Loucy (cell line): ENCODE measurements around the gene SST.

Experiments used
- H2AFZ ChIP-seq: fragments of 200-600 bp; sonication (generic); 2 replicates; pipeline ENCODE4 v1.6.0; 2016; ENCODE audit warnings: antibody characterized with exemption, mild to moderate bottlenecking, low read length, moderate library complexity
- H3F3A ChIP-seq: fragments of 200-600 bp; 2 replicates; pipeline ENCODE4 v1.6.0; 2016; ENCODE audit warnings: antibody characterized with exemption, low read depth, mild to moderate bottlenecking
- H3K27me3 ChIP-seq: fragments of 200-600 bp; sonication (generic); 2 replicates; pipeline ENCODE4 v1.6.1; 2014; ENCODE audit warnings: low read length, mild to moderate bottlenecking; ENCODE audit not compliant: insufficient read depth, poor library complexity, severe bottlenecking
- H3K36me3 ChIP-seq: fragments of 200-600 bp; sonication (generic); 2 replicates; pipeline ENCODE4 v1.6.1; 2016; ENCODE audit warnings: low read length; ENCODE audit not compliant: insufficient read depth
- H3K4me1 ChIP-seq: fragments of 200-600 bp; sonication (generic); 2 replicates; pipeline ENCODE4 v1.5.1; 2014; ENCODE audit warnings: low read length, mild to moderate bottlenecking; ENCODE audit not compliant: insufficient read depth, poor library complexity, severe bottlenecking
- H3K4me2 ChIP-seq: fragments of 200-600 bp; sonication (generic); 2 replicates; pipeline ENCODE4 v1.6.0; 2014; ENCODE audit warnings: antibody characterized with exemption, low read length, low read depth, mild to moderate bottlenecking; ENCODE audit not compliant: poor library complexity, severe bottlenecking
- H3K4me3 ChIP-seq: fragments of 200-600 bp; sonication (generic); 2 replicates; pipeline ENCODE4 v1.5.1; 2014; ENCODE audit warnings: low read length, mild to moderate bottlenecking, mixed read lengths; ENCODE audit not compliant: poor library complexity, severe bottlenecking
- H3K79me2 ChIP-seq: fragments of 200-600 bp; sonication (generic); 2 replicates; pipeline ENCODE4 v1.6.1; 2014; ENCODE audit warnings: low read length; ENCODE audit not compliant: insufficient read depth
- H3K9ac ChIP-seq: fragments of 200-600 bp; sonication (generic); 2 replicates; pipeline ENCODE4 v1.6.0; 2014; ENCODE audit warnings: mild to moderate bottlenecking, low read depth, low read length, moderate library complexity; ENCODE audit not compliant: poor library complexity, severe bottlenecking
- H3K9me2 ChIP-seq: fragments of 200-600 bp; sonication (generic); replicated peaks from 2 replicates; pipeline ENCODE4 v1.6.1; 2016; ENCODE audit warnings: low read depth, low read length, mixed read lengths
- H3K9me3 ChIP-seq: fragments of 200-600 bp; sonication (generic); 2 replicates; pipeline ENCODE4 v1.6.1; 2014; ENCODE audit warnings: mild to moderate bottlenecking, antibody characterized with exemption, low read length, low read depth; ENCODE audit not compliant: insufficient read depth
- H4K20me1 ChIP-seq: fragments of 200-600 bp; sonication (generic); 2 replicates; pipeline ENCODE4 v1.6.0; 2014; ENCODE audit warnings: antibody characterized with exemption, low read length, mild to moderate bottlenecking; ENCODE audit not compliant: insufficient read depth, poor library complexity, severe bottlenecking
- EZH2phosphoT487 ChIP-seq: fragments of 200-600 bp; IDR thresholded peaks from 2 replicates; pipeline ENCODE4 v1.6.1; 2018; ENCODE audit warnings: antibody characterized with exemption, mild to moderate bottlenecking, moderate library complexity, borderline replicate concordance
- TF ChIP-seq, protein P1 (sequence below): fragments of 200-600 bp; sonication (generic); conservative IDR thresholded peaks from 2 replicates; pipeline ENCODE4 v1.5.1; 2014; ENCODE audit warnings: mild to moderate bottlenecking, antibody characterized with exemption, low read length

The SST gene

DNA sequence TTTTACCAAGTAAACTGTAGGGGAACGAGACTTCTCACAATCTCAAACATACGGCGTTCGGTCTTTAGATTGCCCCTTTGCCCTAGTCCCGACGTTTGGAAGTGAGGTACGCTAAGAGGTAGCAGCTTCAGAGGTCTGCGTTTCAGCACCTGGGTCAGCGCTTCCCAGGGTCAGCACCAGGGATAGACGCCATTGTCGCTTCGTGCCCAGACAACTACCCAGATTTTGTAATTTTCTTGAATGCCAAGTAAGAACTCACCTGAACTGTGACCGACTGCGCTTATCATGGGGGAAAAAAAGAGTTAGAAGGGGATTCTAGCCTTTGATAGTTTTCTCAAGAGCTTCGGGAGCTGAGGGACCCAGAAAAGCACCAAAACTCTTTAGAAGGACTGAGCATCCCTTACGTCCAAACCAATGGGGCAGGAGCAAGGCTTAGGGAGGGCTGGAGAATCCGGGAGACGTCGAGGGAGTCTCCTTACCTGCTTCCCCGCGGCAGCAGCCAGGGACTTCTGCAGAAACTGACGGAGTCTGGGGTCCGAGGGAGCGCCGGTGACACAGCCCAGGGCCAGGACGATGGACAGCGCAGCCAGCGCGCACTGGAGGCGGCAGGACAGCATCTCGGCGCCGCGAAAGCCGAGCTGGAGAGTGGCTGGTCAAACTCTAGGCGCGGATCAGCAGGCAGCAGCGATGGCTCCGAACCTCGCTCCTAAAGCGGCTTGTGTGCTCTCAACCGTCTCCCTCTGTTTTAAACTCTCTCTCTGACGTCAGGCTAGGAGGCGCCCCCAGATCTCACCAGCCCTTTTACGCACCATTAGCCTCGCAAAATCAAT lies at the start of gene SST:
Gene SST, minus strand, starts transcription at position 720 of the 830 bp plus-strand sequence. Its CDS starts 103 bp downstream, at position 617.
- Histone ChIP-seq H3K27me3 (no peaks in the 10 kb centered on the region), H3K9ac (no peak within 1 kb of the TSS), H3K4me1 (no peaks in the 10 kb centered on the region), H3K9me2 (no peaks in the 10 kb centered on the region), H4K20me1 (no peaks in the 10 kb centered on the region), H2AFZ (no peak within 1 kb of the TSS), H3K36me3 (no peaks in the 10 kb centered on the region), H3K4me3 (no peak within 1 kb of the TSS), H3K9me3 (no peaks in the 10 kb centered on the region), H3K4me2 (no peak within 1 kb of the TSS), H3K79me2 (no peaks in the 10 kb centered on the region), H3F3A (no peaks in the 10 kb centered on the region)
- TF ChIP-seq, protein P1, sequence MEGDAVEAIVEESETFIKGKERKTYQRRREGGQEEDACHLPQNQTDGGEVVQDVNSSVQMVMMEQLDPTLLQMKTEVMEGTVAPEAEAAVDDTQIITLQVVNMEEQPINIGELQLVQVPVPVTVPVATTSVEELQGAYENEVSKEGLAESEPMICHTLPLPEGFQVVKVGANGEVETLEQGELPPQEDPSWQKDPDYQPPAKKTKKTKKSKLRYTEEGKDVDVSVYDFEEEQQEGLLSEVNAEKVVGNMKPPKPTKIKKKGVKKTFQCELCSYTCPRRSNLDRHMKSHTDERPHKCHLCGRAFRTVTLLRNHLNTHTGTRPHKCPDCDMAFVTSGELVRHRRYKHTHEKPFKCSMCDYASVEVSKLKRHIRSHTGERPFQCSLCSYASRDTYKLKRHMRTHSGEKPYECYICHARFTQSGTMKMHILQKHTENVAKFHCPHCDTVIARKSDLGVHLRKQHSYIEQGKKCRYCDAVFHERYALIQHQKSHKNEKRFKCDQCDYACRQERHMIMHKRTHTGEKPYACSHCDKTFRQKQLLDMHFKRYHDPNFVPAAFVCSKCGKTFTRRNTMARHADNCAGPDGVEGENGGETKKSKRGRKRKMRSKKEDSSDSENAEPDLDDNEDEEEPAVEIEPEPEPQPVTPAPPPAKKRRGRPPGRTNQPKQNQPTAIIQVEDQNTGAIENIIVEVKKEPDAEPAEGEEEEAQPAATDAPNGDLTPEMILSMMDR, result no peak
- no peak for TF ChIP-seq EZH2phosphoT487

DNA sequence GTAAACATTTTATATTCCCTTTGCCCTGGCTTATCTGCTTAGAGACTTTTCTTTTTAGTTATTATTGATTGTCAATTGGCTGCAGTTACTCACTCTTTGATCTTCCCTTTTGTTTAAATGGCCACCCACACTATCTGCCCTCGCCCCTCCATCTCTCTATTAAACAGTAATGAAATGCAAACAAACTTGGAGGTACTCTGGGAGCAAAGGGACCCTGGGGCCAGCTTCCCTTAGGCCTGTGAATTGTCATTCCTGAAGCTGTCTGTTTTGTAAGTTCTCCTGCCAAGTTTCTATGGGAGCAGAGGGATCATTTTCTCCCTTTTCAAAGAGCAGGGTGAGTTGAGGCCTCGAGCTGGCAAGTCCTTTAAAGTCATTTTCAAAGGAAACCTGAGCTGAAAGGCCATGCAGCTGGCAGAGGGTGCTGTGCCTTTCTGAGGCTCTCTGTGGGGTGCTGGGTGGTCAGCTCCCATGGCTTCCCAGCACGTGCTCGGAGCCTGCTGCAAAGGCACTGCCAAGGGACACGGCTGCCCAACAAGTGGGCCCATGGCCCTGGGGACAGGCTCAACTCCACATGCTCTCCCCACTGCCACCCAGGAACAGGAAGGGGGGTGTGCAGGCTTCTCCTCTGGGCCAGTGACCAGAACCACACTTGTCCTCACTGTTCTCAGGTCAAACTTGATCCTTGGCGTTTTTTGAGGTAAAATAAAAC lies 49.6 kb upstream of the SST start:
- Histone ChIP-seq H3K27me3 (no peaks in the 10 kb centered on the region), H3K9me3 (no peaks in the 10 kb centered on the region), H3K9ac (no peak overlapping the region), H4K20me1 (no peaks in the 10 kb centered on the region), H3K4me1 (no peaks in the 10 kb centered on the region), H3F3A (no peaks in the 10 kb centered on the region), H3K36me3 (peaks cover 43% of the 10 kb centered on the region; the same call in 1 of the 2 replicates), H3K9me2 (no peaks in the 10 kb centered on the region), H3K4me3 (no peak overlapping the region), H3K79me2 (no peaks in the 10 kb centered on the region), H2AFZ (no peak overlapping the region), H3K4me2 (no peak overlapping the region)
- TF ChIP-seq, protein P1, result no peak
- no peak for TF ChIP-seq EZH2phosphoT487

DNA sequence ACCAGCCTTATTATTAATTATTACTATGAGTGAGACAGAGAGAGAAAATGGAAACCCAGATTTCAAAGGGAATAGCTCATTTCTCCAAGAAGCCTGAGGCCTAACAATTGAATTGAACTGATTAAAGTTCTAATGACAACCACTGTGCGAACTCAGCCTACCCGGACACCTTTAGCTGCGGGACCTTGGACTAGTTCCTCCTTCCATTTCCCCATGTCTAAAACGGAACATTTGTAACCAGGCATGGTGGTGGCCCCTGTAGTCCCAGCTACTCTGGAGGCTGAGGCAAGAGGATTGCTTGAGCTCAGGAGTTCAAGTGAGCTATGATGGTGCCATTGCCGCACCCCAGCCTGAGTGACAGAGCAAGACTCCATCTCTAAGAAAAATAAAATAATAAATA lies 48.6 kb upstream of the SST start:
- H3K36me3 ChIP-seq, result peaks cover 33% of the 10 kb centered on the region; the same call in 1 of the 2 replicates
- H3K79me2 ChIP-seq, result no peaks in the 10 kb centered on the region
- H3K9me2 ChIP-seq, result no peaks in the 10 kb centered on the region
- no peak overlapping the region for H2AFZ ChIP-seq
- H3K27me3 ChIP-seq, result no peaks in the 10 kb centered on the region
- no peaks in the 10 kb centered on the region for H3K9me3 ChIP-seq
- no peaks in the 10 kb centered on the region for H3K4me1 ChIP-seq
- TF ChIP-seq, protein P1, result no peak
- no peak for TF ChIP-seq EZH2phosphoT487
- no peak overlapping the region for H3K4me3 ChIP-seq
- H4K20me1 ChIP-seq, result no peaks in the 10 kb centered on the region
- H3K4me2 ChIP-seq, result no peak overlapping the region
- H3K9ac ChIP-seq, result no peak overlapping the region
- no peaks in the 10 kb centered on the region for H3F3A ChIP-seq
